ENCODE results near the gene TTC9B. TPM values are rescaled to one million over a fixed set of nuclear protein-coding genes. Genes with fewer than 3 reads are reported as not detected.

Gene TTC9B
- total and polyA plus RNA-seq, 2 of the 13 experiments (the other 11 are each of a cell fraction or from before 2014, with no cell fraction given), result not detected

- H4K20me1 ChIP-seq (ENCODE audit: insufficient read depth, low read length), result peaks cover 9% of the 10 kb centered on the region
- 100% methylated on average over 1 of the region's 3 CpGs for WGBS (ENCODE audit: low lambda C conversion rate)
- no peaks in the 10 kb centered on the region for H3K9me3 ChIP-seq (ENCODE audit: low read length)
- peaks cover 11 to 31% of the 10 kb centered on the region in 2 experiments; a peak in 4 of 5 replicates for H3K36me3 ChIP-seq (replicated peaks in 1 of 2; ENCODE audit: control insufficient read depth in 1 of 2, insufficient read depth in 2 of 2, low read length in 2 of 2)
- CTCF ChIA-PET (ENCODE audit: low intra/inter-chr PET ratio, low total read pairs), result no interaction called here
- H3K4me3 ChIP-seq (replicated peaks in 1 of 3; ENCODE audit: insufficient read depth in 1 of 3, low read depth in 2 of 3, low read length in 3 of 3), result no peak overlapping the region
- TF ChIP-seq ZNF792 (CRISPR knock-in tag; IDR thresholded peaks at IDR 0.05), result no peak
- no peak for TF ChIP-seq PLRG1 (conservative IDR thresholded peaks at IDR 0.05)
- no peak for TF ChIP-seq REPIN1 (CRISPR knock-in tag; IDR thresholded peaks at IDR 0.05; ENCODE audit: borderline replicate concordance, low read depth)
- TF ChIP-seq PBX3 (CRISPR knock-in tag; IDR thresholded peaks at IDR 0.05; ENCODE audit: borderline replicate concordance), result no peak
- TF ChIP-seq TOE1 (CRISPR knock-in tag; IDR thresholded peaks at IDR 0.05), result no peak
- TF ChIP-seq KDM5B (CRISPR knock-in tag; IDR thresholded peaks at IDR 0.05; ENCODE audit: borderline replicate concordance), result no peak
- no peak for TF ChIP-seq SMAD3 (CRISPR knock-in tag; IDR thresholded peaks at IDR 0.05)
- no peak for TF ChIP-seq TFAP4 (IDR thresholded peaks at IDR 0.05; ENCODE audit: borderline replicate concordance, low read depth)
- TF ChIP-seq ZNF589 (CRISPR knock-in tag; conservative IDR thresholded peaks at IDR 0.05), result no peak
- no peak for TF ChIP-seq RERE (CRISPR knock-in tag; IDR thresholded peaks at IDR 0.05; ENCODE audit: low read depth)
- TF ChIP-seq RAD51 (IDR thresholded peaks at IDR 0.05; ENCODE audit: borderline replicate concordance), result no peak
- TF ChIP-seq ZSCAN30 (CRISPR knock-in tag; IDR thresholded peaks at IDR 0.05), result no peak
- no peak for TF ChIP-seq CEBPG (CRISPR knock-in tag; IDR thresholded peaks at IDR 0.05)
- no peak for TF ChIP-seq ZNF816 (CRISPR knock-in tag; IDR thresholded peaks at IDR 0.05; ENCODE audit: borderline replicate concordance)
- H3K27ac ChIP-seq (ENCODE audit: extremely low read length, insufficient read depth, low read length), result no peak overlapping the region
- in situ Hi-C loops (cut with HindIII; ENCODE audit: extremely low pct_ligation_motif_present, low pct_unique_long_range_greater_than_20kb), result no loop called here
- DNase-seq (ENCODE audit: low spot score) (no peak), FAIRE-seq (no peak), ATAC-seq (no peak)
- no peaks in the 10 kb centered on the region for H3K27me3 ChIP-seq (ENCODE audit: control insufficient read depth in 1 of 2, insufficient read depth in 2 of 2, low read length in 2 of 2)
- no peak overlapping the region for H3K4me2 ChIP-seq (ENCODE audit: low read depth, low read length)
- H2AFZ ChIP-seq (ENCODE audit: low read length), result no peak overlapping the region
- no TSS peak for BruUV-seq (replicated peaks)
- POLR2A ChIA-PET, result no interaction called here
- intact Hi-C loops (cut with micrococcal nuclease; ENCODE audit: unreplicated experiment), result no loop called here
- H3K9ac ChIP-seq (ENCODE audit: insufficient read depth, low read depth, low read length), result no peak overlapping the region
- H3K4me1 ChIP-seq (ENCODE audit: insufficient read depth, low read length), result no peaks in the 10 kb centered on the region
- H3K79me2 ChIP-seq (ENCODE audit: insufficient read depth, low read length), result peaks cover 45% of the 10 kb centered on the region
Observed at GRCh38 chr19:40262422-40262821, 44.2 kb upstream of the TTC9B start.
